Lung (tissue), 12 donors: ENCODE data around the gene MYOM1. TPM values are rescaled to one million over a fixed set of nuclear protein-coding genes. Genes with fewer than 3 reads are reported as not detected.

Experiments
- ATAC-seq: fragments of 200-7000 bp; cut with Tn5 transposase; one replicate; pipeline ENCODE4 v1.9.1; 2020; ENCODE audit warnings: moderate number of reproducible peaks; ENCODE audit not compliant: insufficient read depth, low FRiP score
- DNase-seq, 3 donors: peaks; one replicate each; pipeline ENCODE4 v3.0.0-alpha.2; 2013 to 2017
- H3K27ac ChIP-seq, 2 donors: one replicate each; pipeline ENCODE4 v1.5.1; 2013; ENCODE audit warnings: mild to moderate bottlenecking in 2 of 2, moderate library complexity in 2 of 2, control low read depth in 1 of 2, inconsistent platforms in 1 of 2, low read depth in 1 of 2, low read length in 1 of 2
- H3K27me3 ChIP-seq, 3 donors: one replicate each; pipeline ENCODE4 v1.5.1; 2013; ENCODE audit warnings: low read length in 2 of 3; ENCODE audit not compliant: control insufficient read depth in 3 of 3, insufficient read depth in 3 of 3
- H3K36me3 ChIP-seq, 4 donors: one replicate each; pipeline ENCODE4 v1.5.1; 2013; ENCODE audit warnings: low read length in 4 of 4, mild to moderate bottlenecking in 1 of 4, moderate library complexity in 1 of 4; ENCODE audit not compliant: control insufficient read depth in 4 of 4, insufficient read depth in 4 of 4
- H3K4me1 ChIP-seq, 5 donors: one replicate each; pipeline ENCODE4 v1.5.1; 2013; ENCODE audit warnings: low read length in 5 of 5, mild to moderate bottlenecking in 2 of 5, moderate library complexity in 1 of 5; ENCODE audit not compliant: control insufficient read depth in 5 of 5, insufficient read depth in 5 of 5
- H3K4me3 ChIP-seq: one replicate; pipeline ENCODE4 v1.5.1; 2013; ENCODE audit warnings: mild to moderate bottlenecking, control low read depth, moderate library complexity
- H3K9ac ChIP-seq, 2 donors: one replicate each; pipeline ENCODE4 v1.5.1; 2013; ENCODE audit warnings: low read length in 2 of 2, control low read depth in 1 of 2; ENCODE audit not compliant: insufficient read depth in 1 of 2
- H3K9me3 ChIP-seq, 4 donors: one replicate each; pipeline ENCODE4 v1.5.1; 2013; ENCODE audit warnings: low read length in 3 of 4, mild to moderate bottlenecking in 1 of 4, moderate library complexity in 1 of 4; ENCODE audit not compliant: control insufficient read depth in 4 of 4, insufficient read depth in 3 of 4
- WGBS, 2 donors: extraction: QIAGEN DNeasy Blood & Tissue Kit; methylation state at CpG; one replicate each; pipeline ENCODE4 v1.1.7; 2013; 5-methylcytosine and 5-hydroxymethylcytosine counted together
- polyA plus RNA-seq, 2 donors: library from polyadenylated mRNA; stranded (reverse); fragments of 200-250 nt; gene quantifications; one replicate each; pipeline ENCODE4 v1.2.1, GENCODE V29; 2013
- total RNA-seq, 2 donors: library from RNA; depleted of rRNA in 1 of 2; stranded (reverse); fragments of >200 nt in 1 of 2; gene quantifications; one replicate each; pipeline ENCODE4 v1.2.1, GENCODE V29; 2014 to 2021
- TF ChIP-seq, protein P1 (sequence below): IDR thresholded peaks from 2 replicates; pipeline ENCODE4 v1.5.1; 2012; ENCODE audit warnings: mild to moderate bottlenecking; ENCODE audit errors: control extremely low read depth, extremely low read depth
- donor health status: control.
- donor health status: control.
- donor health status: Bipolar disorder and iron deficiency.
- donor health status: healthy.
- donor health status: DM: yes; HTN: yes; CAD: no.

Gene MYOM1
- total and polyA plus RNA-seq, 4 donors: 0.61 to 4.6 (median 1.3) TPM

DNA sequence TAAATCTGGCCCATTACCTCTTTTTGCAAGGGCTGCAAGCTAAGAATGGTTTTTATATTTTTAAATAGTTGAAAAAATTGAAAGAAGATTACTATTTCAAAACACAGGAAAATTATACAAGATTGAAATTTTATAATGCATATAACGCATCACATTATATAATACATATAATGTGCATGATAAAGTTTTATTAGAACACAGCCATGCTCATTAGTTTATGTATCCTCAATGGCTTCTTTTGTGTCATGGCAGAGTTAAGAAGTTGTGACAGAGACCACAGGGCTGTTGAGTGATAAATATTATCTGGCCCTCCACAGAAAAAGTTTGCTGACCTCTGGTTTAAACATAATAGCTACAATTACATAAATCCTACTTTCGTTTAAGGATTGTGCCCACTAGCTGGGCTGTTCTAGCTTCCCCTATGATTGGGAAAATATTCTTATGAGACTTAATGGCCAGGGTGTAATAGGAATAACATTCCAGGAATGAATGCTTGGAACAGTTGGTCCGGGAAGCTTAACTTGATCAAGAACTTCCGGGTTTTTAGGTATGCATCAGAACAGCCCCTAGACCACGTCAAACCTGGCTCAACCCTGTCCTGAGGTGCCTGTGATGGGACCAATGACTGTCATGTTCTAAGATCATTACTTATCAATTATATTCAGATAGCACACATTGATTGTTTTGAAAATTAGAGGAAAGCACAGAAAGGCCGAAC is 108.1 kb downstream of the MYOM1 start:
- Histone ChIP-seq H3K9ac (no peak overlapping the region), H3K36me3 (peaks cover 0 to 24% (median 0%) of the 10 kb centered on the region in 4 donors), H3K4me3 (no peak overlapping the region), H3K4me1 (peaks cover 0 to 2% (median 0%) of the 10 kb centered on the region in 5 donors), H3K9me3 (no peaks in the 10 kb centered on the region), H3K27me3 (peaks cover 0 to 3% (median 0%) of the 10 kb centered on the region in 3 donors), H3K27ac (peak overlapping the region in 1 of 2 donors; percentile 2)
- no peak for DNase-seq
- TF ChIP-seq, protein P1, sequence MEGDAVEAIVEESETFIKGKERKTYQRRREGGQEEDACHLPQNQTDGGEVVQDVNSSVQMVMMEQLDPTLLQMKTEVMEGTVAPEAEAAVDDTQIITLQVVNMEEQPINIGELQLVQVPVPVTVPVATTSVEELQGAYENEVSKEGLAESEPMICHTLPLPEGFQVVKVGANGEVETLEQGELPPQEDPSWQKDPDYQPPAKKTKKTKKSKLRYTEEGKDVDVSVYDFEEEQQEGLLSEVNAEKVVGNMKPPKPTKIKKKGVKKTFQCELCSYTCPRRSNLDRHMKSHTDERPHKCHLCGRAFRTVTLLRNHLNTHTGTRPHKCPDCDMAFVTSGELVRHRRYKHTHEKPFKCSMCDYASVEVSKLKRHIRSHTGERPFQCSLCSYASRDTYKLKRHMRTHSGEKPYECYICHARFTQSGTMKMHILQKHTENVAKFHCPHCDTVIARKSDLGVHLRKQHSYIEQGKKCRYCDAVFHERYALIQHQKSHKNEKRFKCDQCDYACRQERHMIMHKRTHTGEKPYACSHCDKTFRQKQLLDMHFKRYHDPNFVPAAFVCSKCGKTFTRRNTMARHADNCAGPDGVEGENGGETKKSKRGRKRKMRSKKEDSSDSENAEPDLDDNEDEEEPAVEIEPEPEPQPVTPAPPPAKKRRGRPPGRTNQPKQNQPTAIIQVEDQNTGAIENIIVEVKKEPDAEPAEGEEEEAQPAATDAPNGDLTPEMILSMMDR: no peak
- no peak for ATAC-seq
- 63 to 73% methylated on average over 6 of the region's 6 CpGs for WGBS, 2 donors

- TF ChIP-seq, protein P1: no peak
- Histone ChIP-seq H3K4me1 (no peaks in the 10 kb centered on the region), H3K27me3 (peaks cover 0 to 3% (median 0%) of the 10 kb centered on the region in 3 donors), H3K9me3 (no peaks in the 10 kb centered on the region), H3K36me3 (peaks cover 0 to 19% (median 0%) of the 10 kb centered on the region in 4 donors), H3K4me3 (no peak overlapping the region), H3K27ac (no peak overlapping the region), H3K9ac (no peak overlapping the region)
- no peak for DNase-seq
- WGBS, 2 donors: 92 to 96% methylated on average over 7 of the region's 7 CpGs
- no peak for ATAC-seq
Observed at GRCh38 chr18:3110034-3110752, 109.6 kb downstream of the MYOM1 start.

GRCh38 chr18:3107740-3108151 is 112.0 kb downstream of the MYOM1 start:
- ATAC-seq (no peak), DNase-seq (no peak)
- no peaks in the 10 kb centered on the region for H3K9me3 ChIP-seq
- H3K27me3 ChIP-seq: peaks cover 0 to 3% (median 0%) of the 10 kb centered on the region in 3 donors
- no peak overlapping the region for H3K4me3 ChIP-seq
- peaks cover 0 to 15% (median 0%) of the 10 kb centered on the region in 4 donors for H3K36me3 ChIP-seq
- H3K27ac ChIP-seq: no peak overlapping the region
- TF ChIP-seq, protein P1: no peak
- no peak overlapping the region for H3K9ac ChIP-seq
- H3K4me1 ChIP-seq: peaks cover 0 to 2% (median 0%) of the 10 kb centered on the region in 5 donors
